Skeletal muscle cell (primary cell): Measurements from ENCODE around the gene PNLIPRP2.
A peak's percentile ranks its signal among the peaks of the same experiment; 100 is the strongest.

Experiments used
- DNase-seq: peaks from one replicate; pipeline ENCODE4 v3.0.0-alpha.2; 2010; ENCODE audit warnings: low read depth
- H3K4me3 ChIP-seq: 2 replicates; pipeline ENCODE4 v1.5.1; 2011; ENCODE audit warnings: low read depth, mild to moderate bottlenecking, control low read depth, low read length, moderate library complexity

The PNLIPRP2 gene

DNA sequence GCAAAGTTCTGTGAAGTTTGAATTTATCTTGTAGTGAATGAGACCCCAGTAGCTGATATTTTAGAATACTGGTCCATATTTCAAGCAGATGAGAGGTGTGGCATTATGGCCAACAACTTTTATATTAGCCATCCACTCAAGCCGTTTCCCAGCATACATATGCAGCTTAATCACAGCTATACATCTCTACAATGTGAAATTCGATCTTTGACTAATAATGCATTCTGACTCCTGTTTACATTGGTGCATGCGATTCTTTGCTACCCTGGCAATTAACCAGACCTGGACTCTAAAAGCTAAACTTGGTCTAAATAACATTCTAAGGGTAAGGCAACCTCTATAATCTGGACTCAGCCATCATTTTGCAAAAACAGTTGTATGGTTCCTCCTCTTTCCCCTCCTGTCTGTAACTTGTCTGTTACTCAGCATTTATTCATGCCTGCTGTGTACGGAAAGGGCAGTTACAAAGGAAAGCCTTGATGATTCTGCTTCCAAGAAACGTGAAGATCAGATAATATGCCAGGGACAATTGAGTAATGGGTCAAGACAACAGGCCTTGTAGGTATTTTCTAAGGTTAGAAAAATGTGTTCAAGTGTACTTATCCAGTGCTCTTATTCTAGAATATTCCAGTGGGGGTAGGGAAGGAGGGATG lies 50.6 kb downstream of the PNLIPRP2 start:
- DNase-seq = peak; percentile 13
- H3K4me3 ChIP-seq = no peak overlapping the region

DNA sequence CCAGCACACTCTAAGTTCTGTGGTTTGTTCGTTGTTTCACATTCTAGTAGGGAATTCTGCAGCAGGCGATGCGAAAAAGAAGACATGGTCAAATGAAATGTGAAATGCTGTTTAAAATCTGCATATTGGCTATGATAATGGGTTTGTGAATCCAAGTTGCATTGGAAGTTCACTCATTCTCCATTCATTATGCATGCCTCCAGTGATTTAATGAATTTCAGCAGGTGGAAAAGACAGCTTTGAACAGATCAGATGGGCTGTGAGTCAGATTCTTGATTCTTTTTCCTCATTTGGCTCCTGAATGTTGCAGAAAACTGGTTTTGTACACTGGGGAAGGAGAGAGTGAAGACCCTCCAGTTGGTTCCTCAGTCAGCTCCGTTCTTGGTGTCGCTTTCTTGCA lies 52.1 kb downstream of the PNLIPRP2 start:
- no peak overlapping the region for H3K4me3 ChIP-seq
- no peak for DNase-seq

DNA sequence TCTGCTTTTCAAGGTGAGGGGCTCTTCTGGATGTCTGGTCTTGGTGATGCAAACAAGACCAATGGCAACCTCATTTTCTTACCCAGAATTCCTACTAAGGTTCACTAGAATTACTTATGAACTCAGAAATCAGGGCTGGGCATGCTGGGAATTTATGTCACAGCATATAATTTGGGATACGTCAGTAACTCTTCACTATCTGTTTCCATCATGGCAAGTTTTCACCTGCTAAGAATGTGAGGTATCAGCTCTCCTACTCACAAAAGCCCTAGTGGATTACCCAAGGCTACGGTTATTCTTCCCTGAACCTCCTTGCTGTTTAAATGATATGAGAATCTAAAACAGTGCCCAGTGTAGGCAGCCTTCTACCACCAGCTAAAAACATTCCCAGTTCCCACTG lies 53.1 kb downstream of the PNLIPRP2 start:
- H3K4me3 ChIP-seq = no peak overlapping the region
- no peak for DNase-seq

DNA sequence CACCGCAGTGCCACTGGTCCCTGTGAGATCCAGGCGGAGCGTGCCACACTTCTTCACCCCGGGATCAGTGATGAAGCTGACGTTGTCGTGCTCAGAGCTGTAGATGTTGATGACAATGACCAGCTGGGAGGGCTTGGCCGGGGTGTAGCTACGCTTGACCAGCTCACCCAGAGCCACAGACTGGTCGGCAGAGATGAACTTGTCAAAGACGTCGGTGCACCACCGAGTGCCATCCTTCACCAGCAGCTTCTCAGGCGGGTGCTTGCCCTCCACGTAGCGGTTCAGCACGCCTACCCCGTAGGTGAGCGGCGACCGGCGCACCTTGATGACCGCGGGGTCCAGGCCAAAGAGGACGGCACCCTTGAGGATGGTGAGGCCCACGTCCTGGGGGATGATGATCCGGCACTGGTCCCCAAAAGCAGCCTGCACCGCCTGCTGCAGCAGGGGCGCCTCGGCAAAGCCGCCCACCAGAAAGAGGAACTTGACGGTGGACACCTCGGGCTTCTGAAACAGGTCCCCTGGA lies 54.2 kb downstream of the PNLIPRP2 start:
- no peak overlapping the region for H3K4me3 ChIP-seq
- DNase-seq = no peak

DNA sequence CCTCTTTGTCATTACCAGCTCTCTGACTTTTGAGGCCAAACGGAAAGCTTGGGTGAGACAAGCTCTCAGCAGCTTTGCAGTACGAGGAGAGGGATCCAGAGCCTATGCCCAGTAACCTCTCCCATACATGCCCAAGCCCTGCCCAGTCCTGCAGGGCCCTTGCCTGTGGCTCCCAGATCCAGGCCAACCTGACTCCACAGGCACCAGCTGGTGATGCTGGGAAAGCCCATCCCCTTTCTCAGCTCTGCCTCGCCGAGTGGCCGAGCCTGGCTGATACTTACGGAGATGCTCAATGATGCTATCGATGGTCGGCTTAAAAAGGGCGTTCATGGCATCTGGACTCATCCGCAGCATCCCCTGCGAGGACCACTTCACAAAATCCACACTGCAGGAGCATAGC lies 55.4 kb downstream of the PNLIPRP2 start:
- DNase-seq = no peak

DNA sequence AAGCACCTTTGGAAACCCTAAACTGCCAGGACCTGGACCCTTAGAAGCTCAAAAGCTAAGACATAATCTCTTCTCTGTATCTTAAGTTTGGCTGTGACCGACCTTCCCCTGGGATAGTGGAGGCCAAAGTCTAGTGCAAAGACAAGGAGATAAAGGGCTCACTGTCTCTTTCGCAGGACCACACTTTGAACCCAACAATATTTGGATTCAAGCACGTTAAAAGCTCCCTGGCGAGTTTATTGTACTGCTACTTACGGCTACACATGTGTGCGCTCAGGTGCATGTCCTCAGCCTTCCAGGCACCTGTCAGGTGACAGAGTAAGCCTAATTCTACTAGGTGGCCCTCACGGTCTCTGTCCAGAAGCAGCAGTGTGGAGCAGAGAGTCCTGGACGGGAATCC lies 55.9 kb downstream of the PNLIPRP2 start:
- no peak for DNase-seq
- H3K4me3 ChIP-seq = no peak overlapping the region

More for the DNA sequence above, 55.4 kb downstream of the PNLIPRP2 start:
- H3K4me3 ChIP-seq = no peak overlapping the region

DNA sequence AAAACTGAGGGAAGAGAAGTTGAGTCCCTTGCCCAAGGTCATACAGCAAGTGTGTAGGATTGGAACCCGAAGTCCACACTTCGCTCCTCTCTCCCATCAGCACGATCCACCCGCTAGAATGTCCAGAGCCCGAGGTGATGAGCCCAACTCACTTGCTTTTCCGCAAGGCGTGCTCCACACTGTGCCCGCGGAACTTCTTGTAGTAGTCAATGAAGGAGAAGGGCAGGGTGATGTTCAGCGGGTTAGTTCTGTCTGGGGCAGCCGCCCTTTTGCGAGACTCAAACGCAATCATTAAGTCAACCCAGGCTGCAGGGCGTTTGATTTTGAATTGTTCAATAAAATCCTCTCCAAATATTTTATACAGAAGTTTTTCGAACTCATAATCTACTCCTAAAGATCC lies 58.6 kb downstream of the PNLIPRP2 start:
- H3K4me3 ChIP-seq = no peak overlapping the region
- DNase-seq = no peak

DNA sequence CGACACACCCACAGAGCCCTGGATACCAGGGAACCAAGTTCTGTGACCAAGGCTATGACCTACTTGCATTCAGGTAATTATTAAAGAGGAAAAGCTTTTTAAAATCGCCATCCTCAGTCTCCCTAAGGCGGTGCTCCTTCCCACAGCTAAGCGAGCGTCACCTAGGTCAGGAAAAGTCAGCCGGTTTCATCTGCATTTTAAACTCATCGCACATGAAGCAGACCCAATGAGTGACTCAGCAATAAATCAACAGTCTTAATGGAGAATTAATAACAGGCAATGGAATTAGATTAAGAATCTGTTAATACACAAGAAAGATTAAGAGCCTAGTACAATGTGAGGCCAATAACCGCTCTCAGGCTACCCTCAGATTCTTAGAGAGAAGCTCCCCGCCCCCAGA lies 62.4 kb downstream of the PNLIPRP2 start:
- no peak overlapping the region for H3K4me3 ChIP-seq
- no peak for DNase-seq

DNA sequence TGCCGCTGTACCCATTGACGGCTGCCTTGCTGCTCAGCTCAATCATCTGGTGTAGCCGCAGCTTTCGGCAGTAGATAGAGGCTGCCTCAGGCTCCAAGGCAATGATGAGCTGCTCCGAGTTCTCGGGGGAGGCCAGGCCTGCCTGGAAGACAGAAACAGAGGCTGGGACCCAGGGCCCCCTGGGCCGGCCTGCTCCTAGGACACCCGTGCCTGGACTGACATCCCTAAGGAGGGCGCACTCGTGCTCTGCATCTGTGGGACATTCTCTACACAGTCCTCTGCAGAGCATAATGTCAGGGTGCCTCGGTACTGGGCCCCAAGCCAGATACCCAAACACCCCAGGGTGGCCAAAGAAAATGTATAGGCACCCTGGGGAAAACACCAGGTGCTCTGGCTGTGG lies 63.1 kb downstream of the PNLIPRP2 start:
- H3K4me3 ChIP-seq = no peak overlapping the region
- DNase-seq = no peak

DNA sequence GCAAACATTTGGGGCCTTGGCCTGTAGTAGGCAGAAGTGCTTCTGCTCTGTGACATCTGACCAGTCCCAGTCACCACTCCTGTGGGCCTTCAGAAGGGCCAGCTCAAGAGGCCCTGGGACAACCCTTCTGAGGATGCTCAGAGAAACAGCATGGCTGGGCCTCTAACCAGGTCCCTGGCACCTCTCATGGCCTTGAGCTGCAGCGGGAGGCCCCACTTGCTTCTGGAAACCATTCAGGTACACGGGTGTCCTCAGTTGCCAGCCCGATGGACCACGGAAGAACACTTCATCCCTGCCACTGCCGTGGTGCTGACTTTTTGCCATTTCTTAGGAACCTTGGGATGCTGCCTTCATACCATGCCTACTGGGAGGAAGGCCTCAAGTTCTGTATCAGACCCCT lies 64.0 kb downstream of the PNLIPRP2 start:
- DNase-seq = no peak
- no peak overlapping the region for H3K4me3 ChIP-seq

DNA sequence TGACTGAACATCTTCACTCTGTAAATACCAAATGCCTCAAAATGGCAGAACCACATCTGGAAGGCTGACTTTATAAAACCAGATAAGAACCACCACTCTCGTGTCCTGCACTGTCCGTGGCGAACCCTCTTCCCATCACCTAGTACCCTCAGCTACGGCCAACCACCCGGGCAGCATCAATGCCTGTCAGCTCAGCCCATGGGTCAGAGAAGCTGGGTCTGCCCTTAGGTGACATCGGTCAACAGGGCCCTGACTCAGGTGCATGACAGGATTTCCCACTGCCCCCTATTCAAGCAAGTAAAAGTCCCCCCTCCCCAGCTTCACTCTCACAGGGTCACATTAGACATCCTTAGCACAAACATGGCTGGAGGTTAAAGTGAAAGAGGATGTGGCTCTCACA lies 65.1 kb downstream of the PNLIPRP2 start:
- H3K4me3 ChIP-seq = no peak overlapping the region
- no peak for DNase-seq

DNA sequence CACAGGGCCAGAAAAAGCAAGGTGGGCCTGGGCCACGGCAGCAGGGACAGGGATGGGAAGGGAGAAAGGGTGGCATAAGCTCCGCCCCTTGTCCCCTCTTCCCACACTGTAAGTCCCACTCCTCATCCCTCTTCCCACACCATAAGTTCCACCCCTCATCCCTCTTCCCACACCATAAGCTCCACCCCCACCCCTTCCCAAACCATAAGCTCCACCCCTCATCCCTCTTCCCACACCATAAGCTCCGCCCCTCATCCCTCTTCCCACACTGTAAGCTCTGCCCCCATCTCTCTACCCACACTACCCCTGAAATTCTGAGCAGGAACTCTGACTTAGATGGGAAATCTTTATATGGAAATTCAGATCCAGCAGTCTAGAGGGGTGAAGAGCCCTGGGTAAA lies 65.9 kb downstream of the PNLIPRP2 start:
- no peak overlapping the region for H3K4me3 ChIP-seq
- no peak for DNase-seq

DNA sequence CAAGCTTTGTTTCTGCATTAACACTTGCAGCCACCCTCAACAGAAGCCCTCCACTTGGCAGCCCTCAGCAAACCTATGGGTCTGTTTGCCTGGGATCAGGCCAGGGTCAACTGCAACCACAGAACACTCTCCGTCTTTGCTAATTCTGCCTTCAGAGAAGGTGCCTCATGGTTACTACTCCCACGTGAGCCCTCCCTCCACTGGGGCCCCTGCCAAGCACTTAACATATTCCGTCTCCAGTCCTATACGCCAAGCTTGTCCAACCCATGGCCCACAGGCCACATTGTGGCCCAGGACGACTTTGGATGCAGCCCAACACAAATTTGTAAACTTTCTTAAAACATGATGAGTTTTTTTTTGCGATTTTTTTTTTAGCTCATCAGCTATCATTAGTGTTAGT lies 66.9 kb downstream of the PNLIPRP2 start:
- DNase-seq = no peak
- H3K4me3 ChIP-seq = no peak overlapping the region

DNA sequence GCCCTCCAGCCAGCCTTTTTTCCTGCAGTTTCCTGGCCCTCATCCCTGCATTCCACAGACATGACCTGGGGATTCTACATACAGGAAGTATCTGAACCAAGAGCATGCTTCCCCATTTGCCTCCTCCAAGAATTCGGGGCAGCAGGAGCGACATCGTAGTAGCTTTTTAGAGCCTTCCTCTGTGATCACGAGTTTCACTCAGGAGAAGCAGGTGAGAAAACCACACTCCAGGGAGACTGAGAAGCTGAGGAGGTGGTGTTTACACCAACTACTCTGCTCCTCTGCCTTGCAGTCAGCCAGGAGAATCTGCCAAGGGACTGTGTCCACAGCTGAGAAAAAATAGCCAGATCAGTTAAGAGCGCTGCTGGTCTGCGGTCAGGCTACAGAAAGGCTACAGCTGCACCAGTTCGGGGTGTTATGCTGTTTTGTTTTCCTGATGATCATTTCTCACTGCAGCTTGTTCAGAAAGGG lies 67.5 kb downstream of the PNLIPRP2 start:
- H3K4me3 ChIP-seq = peak overlapping the region; percentile 20
- peak; percentile 30 for DNase-seq

DNA sequence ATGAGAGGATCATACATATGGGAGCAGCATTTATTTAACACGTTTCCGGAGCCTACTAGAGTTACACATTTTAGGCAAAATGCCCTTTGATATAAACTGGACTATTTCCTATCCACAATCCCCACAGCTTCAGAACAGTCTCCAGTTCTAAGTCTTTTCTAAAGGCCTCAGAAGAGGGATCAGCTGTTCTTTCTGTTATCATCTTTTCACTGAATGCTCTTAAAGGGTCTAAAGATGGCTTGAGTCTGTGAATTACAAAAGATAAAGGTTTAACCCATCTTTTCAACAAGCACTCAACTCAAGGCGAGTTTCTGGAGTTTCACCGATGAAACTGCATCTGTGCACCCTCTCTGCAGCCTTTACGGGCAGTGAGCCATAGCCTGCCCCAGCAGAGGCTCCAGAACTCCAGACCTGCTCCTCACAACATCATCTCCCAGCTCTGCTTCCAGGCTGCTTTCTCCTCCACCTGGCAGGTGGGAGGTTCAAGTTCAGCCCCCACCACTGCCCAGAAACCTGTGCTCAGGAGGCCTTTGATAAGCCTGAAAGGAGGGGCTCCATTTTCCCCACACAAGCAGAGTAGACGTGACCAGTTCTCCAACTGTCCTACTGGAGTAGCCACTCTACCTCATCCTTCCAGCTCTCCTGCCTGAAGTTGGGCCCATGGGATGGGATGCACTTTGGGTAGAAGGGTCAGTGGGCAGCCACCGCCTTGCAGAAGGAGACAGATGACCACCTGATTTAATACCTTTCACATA lies 68.2 kb downstream of the PNLIPRP2 start:
- DNase-seq = no peak
- H3K4me3 ChIP-seq = no peak overlapping the region

DNA sequence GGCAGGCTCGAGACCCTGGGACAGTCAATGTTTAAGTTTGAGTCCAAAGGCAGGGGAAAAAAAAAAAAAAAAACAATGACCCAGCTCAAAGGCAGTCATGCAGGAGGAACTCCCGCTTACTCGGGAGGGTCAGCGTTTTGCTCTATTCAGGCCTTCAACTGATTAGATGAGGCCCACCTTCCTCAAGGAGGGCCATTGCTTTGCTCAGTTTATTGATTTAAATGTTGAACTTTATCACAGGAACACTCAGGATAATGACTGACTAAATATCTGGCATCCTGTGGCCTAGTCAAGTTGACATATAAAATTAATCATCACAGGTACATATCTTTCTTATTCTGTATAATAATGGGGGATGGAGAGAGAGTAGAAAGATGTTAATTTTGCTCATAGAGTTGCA lies 69.0 kb downstream of the PNLIPRP2 start:
- DNase-seq = no peak

DNA sequence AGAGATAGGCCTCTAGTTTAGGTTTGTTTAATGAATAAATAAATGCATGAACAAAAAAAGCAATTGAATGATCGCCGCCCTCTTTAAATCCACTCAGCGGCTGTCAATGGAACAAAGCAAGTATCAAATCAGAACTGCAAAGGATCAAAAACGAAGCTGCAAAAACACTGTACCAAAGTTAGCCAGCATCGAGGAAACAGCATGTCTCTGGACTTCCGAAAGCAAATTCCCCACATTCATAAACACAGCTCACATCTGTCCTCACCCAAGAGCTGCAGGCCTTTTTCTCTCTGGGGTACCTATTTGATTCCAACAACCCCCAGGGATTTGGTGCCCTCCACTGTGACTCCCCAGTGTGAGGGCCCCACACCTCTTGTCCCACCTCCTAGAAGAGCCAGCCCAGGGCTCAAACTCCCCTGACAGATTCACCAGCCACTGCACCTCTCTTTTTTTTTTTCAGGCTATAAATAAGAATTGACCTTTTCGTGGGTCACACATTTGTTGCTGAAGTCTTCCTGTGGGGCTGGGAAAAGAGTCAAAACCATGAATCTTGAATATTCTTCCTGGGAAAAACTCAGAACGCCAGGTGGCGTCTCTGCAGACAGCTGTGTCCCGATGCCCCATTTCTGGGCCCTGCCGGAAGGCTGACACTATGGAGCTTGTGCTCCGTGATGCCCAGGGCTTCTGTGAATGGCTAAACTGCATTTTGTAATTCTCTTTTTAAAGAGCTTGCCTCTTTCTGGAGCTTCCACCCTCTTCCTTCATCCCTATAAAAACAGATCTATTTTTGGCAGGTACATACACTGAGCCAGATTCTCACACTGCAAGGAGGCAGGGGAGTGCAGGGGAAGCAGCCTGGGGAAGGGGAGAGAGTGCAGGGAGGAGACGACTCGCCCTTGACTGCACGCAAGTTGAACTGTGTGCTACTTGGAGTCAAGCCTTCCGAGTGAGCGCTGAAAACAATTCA lies 69.9 kb downstream of the PNLIPRP2 start:
- DNase-seq = no peak
- H3K4me3 ChIP-seq = no peak overlapping the region

More for the DNA sequence above, 69.0 kb downstream of the PNLIPRP2 start:
- H3K4me3 ChIP-seq = no peak overlapping the region

DNA sequence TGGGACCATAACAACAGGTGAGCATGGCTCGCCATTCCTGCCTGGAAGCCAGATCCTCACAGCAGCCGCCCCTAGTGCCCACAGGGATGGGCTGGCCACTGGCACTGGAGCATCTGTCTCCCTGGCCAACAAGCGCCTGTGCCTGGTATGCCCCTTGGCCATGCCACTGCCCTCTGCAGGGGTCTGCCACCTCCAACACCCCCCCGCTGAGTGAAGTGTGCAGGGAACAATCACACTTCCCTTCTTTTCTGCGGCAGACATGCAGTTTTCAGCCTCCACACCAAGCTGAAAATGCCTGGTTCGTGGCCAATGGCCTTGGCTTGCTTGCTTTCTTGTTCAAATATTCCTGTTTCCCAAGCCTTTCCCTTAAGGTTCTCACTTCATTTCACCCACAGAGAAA lies 70.9 kb downstream of the PNLIPRP2 start:
- H3K4me3 ChIP-seq = no peak overlapping the region
- DNase-seq = no peak

DNA sequence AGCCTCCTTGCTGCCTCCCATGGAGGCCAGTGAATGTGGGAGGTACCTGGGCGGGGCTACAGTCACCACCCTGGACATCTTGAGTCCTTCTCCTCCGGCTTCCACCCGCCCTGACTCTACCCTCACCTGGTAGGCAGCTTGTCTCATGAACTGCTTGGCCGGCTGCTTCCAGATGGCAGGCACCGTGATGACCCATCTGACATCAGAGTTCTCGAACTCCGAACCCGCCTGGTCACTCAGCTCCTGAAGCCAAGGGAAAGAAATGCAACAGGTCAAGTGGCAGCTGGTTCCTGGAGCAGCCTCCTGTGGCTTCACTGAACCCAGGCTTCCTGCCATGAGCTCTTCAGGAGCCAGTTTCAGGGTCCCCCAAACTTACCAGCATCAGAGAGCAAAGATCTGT lies 71.5 kb downstream of the PNLIPRP2 start:
- no peak overlapping the region for H3K4me3 ChIP-seq
- no peak for DNase-seq
